ENCODE results near the gene PSAP.

The PSAP gene

GRCh38 chr10:71815515-71816130, 35.4 kb downstream of the PSAP start:
- H3K36me3 ChIP-seq (ENCODE audit: low read length), result no peaks in the 10 kb centered on the region
- no peaks in the 10 kb centered on the region for H3K9me3 ChIP-seq (ENCODE audit: insufficient read depth, low read length)
- no peaks in the 10 kb centered on the region for H3K9me2 ChIP-seq (replicated peaks; ENCODE audit: insufficient read depth, low read length)
- TF ChIP-seq, protein P1, sequence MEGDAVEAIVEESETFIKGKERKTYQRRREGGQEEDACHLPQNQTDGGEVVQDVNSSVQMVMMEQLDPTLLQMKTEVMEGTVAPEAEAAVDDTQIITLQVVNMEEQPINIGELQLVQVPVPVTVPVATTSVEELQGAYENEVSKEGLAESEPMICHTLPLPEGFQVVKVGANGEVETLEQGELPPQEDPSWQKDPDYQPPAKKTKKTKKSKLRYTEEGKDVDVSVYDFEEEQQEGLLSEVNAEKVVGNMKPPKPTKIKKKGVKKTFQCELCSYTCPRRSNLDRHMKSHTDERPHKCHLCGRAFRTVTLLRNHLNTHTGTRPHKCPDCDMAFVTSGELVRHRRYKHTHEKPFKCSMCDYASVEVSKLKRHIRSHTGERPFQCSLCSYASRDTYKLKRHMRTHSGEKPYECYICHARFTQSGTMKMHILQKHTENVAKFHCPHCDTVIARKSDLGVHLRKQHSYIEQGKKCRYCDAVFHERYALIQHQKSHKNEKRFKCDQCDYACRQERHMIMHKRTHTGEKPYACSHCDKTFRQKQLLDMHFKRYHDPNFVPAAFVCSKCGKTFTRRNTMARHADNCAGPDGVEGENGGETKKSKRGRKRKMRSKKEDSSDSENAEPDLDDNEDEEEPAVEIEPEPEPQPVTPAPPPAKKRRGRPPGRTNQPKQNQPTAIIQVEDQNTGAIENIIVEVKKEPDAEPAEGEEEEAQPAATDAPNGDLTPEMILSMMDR (IDR thresholded peaks at IDR 0.05; ENCODE audit: insufficient read depth, low read length, poor library complexity, severe bottlenecking), result no peak
- TF ChIP-seq EZH2phosphoT487 (conservative IDR thresholded peaks at IDR 0.05; ENCODE audit: low read length), result no peak
- no peak overlapping the region for H3K9ac ChIP-seq (ENCODE audit: low read length)
- H3K27ac ChIP-seq (ENCODE audit: low read depth, low read length), result no peak overlapping the region
- H2AFZ ChIP-seq (ENCODE audit: low read depth, low read length, severe bottlenecking), result no peak overlapping the region
- no peak overlapping the region for H3K4me2 ChIP-seq (ENCODE audit: low read depth, low read length, poor library complexity, severe bottlenecking)
- no peaks in the 10 kb centered on the region for H3F3A ChIP-seq (ENCODE audit: insufficient read depth)
- H3K27me3 ChIP-seq (ENCODE audit: low read length), result no peaks in the 10 kb centered on the region
- H4K20me1 ChIP-seq (ENCODE audit: low read depth, low read length), result no peaks in the 10 kb centered on the region
- H3K79me2 ChIP-seq (ENCODE audit: insufficient read depth, low read length), result no peaks in the 10 kb centered on the region
- H3K4me3 ChIP-seq (ENCODE audit: insufficient read depth, low read length, poor library complexity, severe bottlenecking), result no peak overlapping the region

- H3K9me3 ChIP-seq (ENCODE audit: insufficient read depth, low read length), result no peaks in the 10 kb centered on the region
- no peaks in the 10 kb centered on the region for H4K20me1 ChIP-seq (ENCODE audit: low read depth, low read length)
- H3K9me2 ChIP-seq (replicated peaks; ENCODE audit: insufficient read depth, low read length), result no peaks in the 10 kb centered on the region
- H3F3A ChIP-seq (ENCODE audit: insufficient read depth), result no peaks in the 10 kb centered on the region
- no peaks in the 10 kb centered on the region for H3K27me3 ChIP-seq (ENCODE audit: low read length)
- H3K4me3 ChIP-seq (ENCODE audit: insufficient read depth, low read length, poor library complexity, severe bottlenecking), result no peak overlapping the region
- no peak overlapping the region for H2AFZ ChIP-seq (ENCODE audit: low read depth, low read length, severe bottlenecking)
- H3K27ac ChIP-seq (ENCODE audit: low read depth, low read length), result no peak overlapping the region
- H3K4me2 ChIP-seq (ENCODE audit: low read depth, low read length, poor library complexity, severe bottlenecking), result no peak overlapping the region
- H3K36me3 ChIP-seq (ENCODE audit: low read length), result no peaks in the 10 kb centered on the region
- no peak overlapping the region for H3K9ac ChIP-seq (ENCODE audit: low read length)
- no peaks in the 10 kb centered on the region for H3K79me2 ChIP-seq (ENCODE audit: insufficient read depth, low read length)
- no peak for TF ChIP-seq EZH2phosphoT487 (conservative IDR thresholded peaks at IDR 0.05; ENCODE audit: low read length)
- TF ChIP-seq, protein P1 (IDR thresholded peaks at IDR 0.05; ENCODE audit: insufficient read depth, low read length, poor library complexity, severe bottlenecking), result no peak
Measured at GRCh38 chr10:71814922-71815411, 36.1 kb downstream of the PSAP start.

- H3K36me3 ChIP-seq (ENCODE audit: low read length), result no peaks in the 10 kb centered on the region
Measured at GRCh38 chr10:71812913-71813590, 38.0 kb downstream of the PSAP start.

More at GRCh38 chr10:71812913-71813590, 38.0 kb downstream of the PSAP start:
- Histone ChIP-seq H3K9me2 (replicated peaks; ENCODE audit: insufficient read depth, low read length) (no peaks in the 10 kb centered on the region), H3K9ac (ENCODE audit: low read length) (no peak overlapping the region), H4K20me1 (ENCODE audit: low read depth, low read length) (no peaks in the 10 kb centered on the region), H3K79me2 (ENCODE audit: insufficient read depth, low read length) (no peaks in the 10 kb centered on the region), H3K27ac (ENCODE audit: low read depth, low read length) (no peak overlapping the region), H3K4me3 (ENCODE audit: insufficient read depth, low read length, poor library complexity, severe bottlenecking) (no peak overlapping the region), H3F3A (ENCODE audit: insufficient read depth) (no peaks in the 10 kb centered on the region), H3K27me3 (ENCODE audit: low read length) (no peaks in the 10 kb centered on the region), H3K4me2 (ENCODE audit: low read depth, low read length, poor library complexity, severe bottlenecking) (no peak overlapping the region), H2AFZ (ENCODE audit: low read depth, low read length, severe bottlenecking) (no peak overlapping the region), H3K9me3 (ENCODE audit: insufficient read depth, low read length) (no peaks in the 10 kb centered on the region)
- no peak for TF ChIP-seq EZH2phosphoT487 (conservative IDR thresholded peaks at IDR 0.05; ENCODE audit: low read length)
- TF ChIP-seq, protein P1 (IDR thresholded peaks at IDR 0.05; ENCODE audit: insufficient read depth, low read length, poor library complexity, severe bottlenecking), result no peak

Measured in SU-DHL-6 (cell line).